ENCODE measurements around the gene WDR49. TPM values are rescaled to one million over a fixed set of nuclear protein-coding genes. Genes with fewer than 3 reads are reported as not detected.

Gene WDR49
- total RNA-seq, 1 experiment from 2014 or later: 0.34 TPM

DNA sequence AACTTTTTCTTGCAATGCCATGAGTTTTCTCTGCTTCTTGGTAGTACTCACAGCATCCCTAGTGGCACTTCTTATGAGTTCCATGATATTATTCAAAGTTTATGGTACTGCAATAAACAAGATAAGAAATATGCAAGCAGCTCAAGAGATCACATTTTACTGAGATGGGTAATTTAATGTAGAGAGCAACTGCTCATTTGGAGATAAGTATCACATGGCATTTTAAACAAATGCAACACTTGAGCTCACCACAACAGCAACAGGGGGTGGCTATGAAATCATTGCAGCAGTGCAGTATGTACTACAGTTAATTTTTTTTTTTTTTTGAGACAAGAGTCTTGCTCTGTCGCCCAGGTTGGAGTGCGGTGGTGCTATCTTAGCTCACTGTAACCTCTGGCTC lies 85.1 kb downstream of the WDR49 start:
- DNase-seq (ENCODE audit: low read depth, low spot score) (no peak), ATAC-seq (no peak)
- ChIA-PET RAD21 (ENCODE audit: low non-redundant PET in 1 of 2, low total read pairs in 2 of 2, uncharacterized antibody in 2 of 2, unreplicated experiment in 2 of 2) (no interaction called here), CTCF (no interaction called here), POLR2A (no interaction called here)
- no peaks in the 10 kb centered on the region for H3K4me1 ChIP-seq (ENCODE audit: control insufficient read depth in 1 of 2, insufficient read depth in 2 of 2, low read length in 2 of 2)
- H3K36me3 ChIP-seq (ENCODE audit: control insufficient read depth in 1 of 2, insufficient read depth in 2 of 2, low read length in 2 of 2): no peaks in the 10 kb centered on the region
- H3K9me2 ChIP-seq (ENCODE audit: insufficient read depth): no peaks in the 10 kb centered on the region
- no peaks in the 10 kb centered on the region for H3K79me2 ChIP-seq (ENCODE audit: insufficient read depth, low read length)
- no peaks in the 10 kb centered on the region for H3K9me3 ChIP-seq (ENCODE audit: control insufficient read depth in 1 of 2, insufficient read depth in 1 of 2, low read depth in 1 of 2, low read length in 2 of 2)
- no peak overlapping the region for H3K4me3 ChIP-seq (replicated peaks in 1 of 2; ENCODE audit: low read depth in 1 of 2, low read length in 2 of 2)
- H2AFZ ChIP-seq (ENCODE audit: low read depth, low read length, poor library complexity, severe bottlenecking): no peak overlapping the region
- no TSS peak for BruUV-seq (replicated peaks)
- no peaks in the 10 kb centered on the region for H3K27me3 ChIP-seq (ENCODE audit: insufficient read depth, low read length)
- H4K20me1 ChIP-seq (ENCODE audit: insufficient read depth): no peaks in the 10 kb centered on the region
- no peak overlapping the region for H3K9ac ChIP-seq (ENCODE audit: low read length)
- H3K27ac ChIP-seq (ENCODE audit: low read depth, low read length): no peak overlapping the region
- intact Hi-C loops (cut with micrococcal nuclease): no loop called here
- no peak overlapping the region for H3K4me2 ChIP-seq (ENCODE audit: low read length)
- no peak for TF ChIP-seq YY1 (IDR thresholded peaks at IDR 0.05; ENCODE audit: extremely low read depth, insufficient replicate concordance, low read depth, low read length)
- no peak for TF ChIP-seq POLR2A (IDR thresholded peaks at IDR 0.05; ENCODE audit: borderline replicate concordance, extremely low read depth, insufficient read depth, insufficient read length)
- no peak for TF ChIP-seq FOSL1 (IDR thresholded peaks at IDR 0.05; ENCODE audit: low read depth)
- no peak for TF ChIP-seq EZH2phosphoT487 (IDR thresholded peaks at IDR 0.05; ENCODE audit: borderline replicate concordance)

DNA sequence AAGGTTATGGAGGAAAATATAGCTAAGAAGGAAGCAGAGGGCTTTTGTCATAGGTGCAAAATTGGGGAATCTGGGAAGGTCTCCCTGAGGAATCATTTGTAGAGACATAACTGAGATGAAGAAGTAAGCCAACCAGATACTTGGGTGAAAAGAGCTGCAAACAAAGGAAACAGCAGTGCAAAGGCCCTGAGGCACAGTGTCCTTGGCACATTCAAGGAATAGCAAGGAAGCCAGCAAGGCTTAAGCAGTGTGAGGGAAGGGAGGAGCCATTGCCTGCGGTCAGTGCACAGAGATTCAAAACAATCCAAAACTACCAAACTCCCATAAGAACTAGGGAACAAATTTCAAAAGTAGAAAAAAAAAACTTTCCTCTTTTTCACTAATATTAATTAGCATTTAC lies 88.3 kb downstream of the WDR49 start:
- H2AFZ ChIP-seq (ENCODE audit: low read depth, low read length, poor library complexity, severe bottlenecking): no peak overlapping the region
- DNase-seq (ENCODE audit: low read depth, low spot score) (no peak), ATAC-seq (no peak)
- ChIA-PET CTCF (no interaction called here), RAD21 (ENCODE audit: low non-redundant PET in 1 of 2, low total read pairs in 2 of 2, uncharacterized antibody in 2 of 2, unreplicated experiment in 2 of 2) (no interaction called here), POLR2A (no interaction called here)
- H3K4me3 ChIP-seq (replicated peaks in 1 of 2; ENCODE audit: low read depth in 1 of 2, low read length in 2 of 2): no peak overlapping the region
- no peaks in the 10 kb centered on the region for H3K27me3 ChIP-seq (ENCODE audit: insufficient read depth, low read length)
- H4K20me1 ChIP-seq (ENCODE audit: insufficient read depth): no peaks in the 10 kb centered on the region
- no peak overlapping the region for H3K4me2 ChIP-seq (ENCODE audit: low read length)
- intact Hi-C loops (cut with micrococcal nuclease): no loop called here
- H3K27ac ChIP-seq (ENCODE audit: low read depth, low read length): no peak overlapping the region
- BruUV-seq (replicated peaks): no TSS peak
- no peaks in the 10 kb centered on the region for H3K36me3 ChIP-seq (ENCODE audit: control insufficient read depth in 1 of 2, insufficient read depth in 2 of 2, low read length in 2 of 2)
- H3K79me2 ChIP-seq (ENCODE audit: insufficient read depth, low read length): no peaks in the 10 kb centered on the region
- H3K4me1 ChIP-seq (ENCODE audit: control insufficient read depth in 1 of 2, insufficient read depth in 2 of 2, low read length in 2 of 2): no peaks in the 10 kb centered on the region
- no peaks in the 10 kb centered on the region for H3K9me3 ChIP-seq (ENCODE audit: control insufficient read depth in 1 of 2, insufficient read depth in 1 of 2, low read depth in 1 of 2, low read length in 2 of 2)
- TF ChIP-seq CEBPB (IDR thresholded peaks at IDR 0.05; ENCODE audit: low read depth): no peak
- TF ChIP-seq, protein P1, sequence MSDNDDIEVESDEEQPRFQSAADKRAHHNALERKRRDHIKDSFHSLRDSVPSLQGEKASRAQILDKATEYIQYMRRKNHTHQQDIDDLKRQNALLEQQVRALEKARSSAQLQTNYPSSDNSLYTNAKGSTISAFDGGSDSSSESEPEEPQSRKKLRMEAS (IDR thresholded peaks at IDR 0.05): no peak
- TF ChIP-seq, protein P2, sequence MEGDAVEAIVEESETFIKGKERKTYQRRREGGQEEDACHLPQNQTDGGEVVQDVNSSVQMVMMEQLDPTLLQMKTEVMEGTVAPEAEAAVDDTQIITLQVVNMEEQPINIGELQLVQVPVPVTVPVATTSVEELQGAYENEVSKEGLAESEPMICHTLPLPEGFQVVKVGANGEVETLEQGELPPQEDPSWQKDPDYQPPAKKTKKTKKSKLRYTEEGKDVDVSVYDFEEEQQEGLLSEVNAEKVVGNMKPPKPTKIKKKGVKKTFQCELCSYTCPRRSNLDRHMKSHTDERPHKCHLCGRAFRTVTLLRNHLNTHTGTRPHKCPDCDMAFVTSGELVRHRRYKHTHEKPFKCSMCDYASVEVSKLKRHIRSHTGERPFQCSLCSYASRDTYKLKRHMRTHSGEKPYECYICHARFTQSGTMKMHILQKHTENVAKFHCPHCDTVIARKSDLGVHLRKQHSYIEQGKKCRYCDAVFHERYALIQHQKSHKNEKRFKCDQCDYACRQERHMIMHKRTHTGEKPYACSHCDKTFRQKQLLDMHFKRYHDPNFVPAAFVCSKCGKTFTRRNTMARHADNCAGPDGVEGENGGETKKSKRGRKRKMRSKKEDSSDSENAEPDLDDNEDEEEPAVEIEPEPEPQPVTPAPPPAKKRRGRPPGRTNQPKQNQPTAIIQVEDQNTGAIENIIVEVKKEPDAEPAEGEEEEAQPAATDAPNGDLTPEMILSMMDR (IDR thresholded peaks at IDR 0.05 in 2 of 3, conservative IDR thresholded peaks at IDR 0.05 in 1 of 3; ENCODE audit: borderline replicate concordance in 1 of 3, insufficient read depth in 1 of 3, low read depth in 2 of 3, low read length in 2 of 3): no peak
- TF ChIP-seq SP1 (IDR thresholded peaks at IDR 0.05; ENCODE audit: low read depth): no peak
- no peak for TF ChIP-seq POLR2A (IDR thresholded peaks at IDR 0.05; ENCODE audit: borderline replicate concordance, extremely low read depth, insufficient read depth, insufficient read length)
- no peak for TF ChIP-seq CBX3 (IDR thresholded peaks at IDR 0.05; ENCODE audit: low read depth)
- TF ChIP-seq RAD21 (IDR thresholded peaks at IDR 0.05; ENCODE audit: low read depth): no peak
- TF ChIP-seq, protein P3, sequence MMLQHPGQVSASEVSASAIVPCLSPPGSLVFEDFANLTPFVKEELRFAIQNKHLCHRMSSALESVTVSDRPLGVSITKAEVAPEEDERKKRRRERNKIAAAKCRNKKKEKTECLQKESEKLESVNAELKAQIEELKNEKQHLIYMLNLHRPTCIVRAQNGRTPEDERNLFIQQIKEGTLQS (IDR thresholded peaks at IDR 0.05): no peak
- TF ChIP-seq, protein P4, sequence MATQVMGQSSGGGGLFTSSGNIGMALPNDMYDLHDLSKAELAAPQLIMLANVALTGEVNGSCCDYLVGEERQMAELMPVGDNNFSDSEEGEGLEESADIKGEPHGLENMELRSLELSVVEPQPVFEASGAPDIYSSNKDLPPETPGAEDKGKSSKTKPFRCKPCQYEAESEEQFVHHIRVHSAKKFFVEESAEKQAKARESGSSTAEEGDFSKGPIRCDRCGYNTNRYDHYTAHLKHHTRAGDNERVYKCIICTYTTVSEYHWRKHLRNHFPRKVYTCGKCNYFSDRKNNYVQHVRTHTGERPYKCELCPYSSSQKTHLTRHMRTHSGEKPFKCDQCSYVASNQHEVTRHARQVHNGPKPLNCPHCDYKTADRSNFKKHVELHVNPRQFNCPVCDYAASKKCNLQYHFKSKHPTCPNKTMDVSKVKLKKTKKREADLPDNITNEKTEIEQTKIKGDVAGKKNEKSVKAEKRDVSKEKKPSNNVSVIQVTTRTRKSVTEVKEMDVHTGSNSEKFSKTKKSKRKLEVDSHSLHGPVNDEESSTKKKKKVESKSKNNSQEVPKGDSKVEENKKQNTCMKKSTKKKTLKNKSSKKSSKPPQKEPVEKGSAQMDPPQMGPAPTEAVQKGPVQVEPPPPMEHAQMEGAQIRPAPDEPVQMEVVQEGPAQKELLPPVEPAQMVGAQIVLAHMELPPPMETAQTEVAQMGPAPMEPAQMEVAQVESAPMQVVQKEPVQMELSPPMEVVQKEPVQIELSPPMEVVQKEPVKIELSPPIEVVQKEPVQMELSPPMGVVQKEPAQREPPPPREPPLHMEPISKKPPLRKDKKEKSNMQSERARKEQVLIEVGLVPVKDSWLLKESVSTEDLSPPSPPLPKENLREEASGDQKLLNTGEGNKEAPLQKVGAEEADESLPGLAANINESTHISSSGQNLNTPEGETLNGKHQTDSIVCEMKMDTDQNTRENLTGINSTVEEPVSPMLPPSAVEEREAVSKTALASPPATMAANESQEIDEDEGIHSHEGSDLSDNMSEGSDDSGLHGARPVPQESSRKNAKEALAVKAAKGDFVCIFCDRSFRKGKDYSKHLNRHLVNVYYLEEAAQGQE (IDR thresholded peaks at IDR 0.05; ENCODE audit: low read depth): no peak
- no peak for TF ChIP-seq TCF7L2 (IDR thresholded peaks at IDR 0.05; ENCODE audit: borderline replicate concordance, extremely low read depth, insufficient read depth, insufficient read length)
- TF ChIP-seq ELF1 (IDR thresholded peaks at IDR 0.05; ENCODE audit: borderline replicate concordance, low read depth): no peak
- no peak for TF ChIP-seq SIN3A (IDR thresholded peaks at IDR 0.05; ENCODE audit: low read depth)
- TF ChIP-seq SRF (IDR thresholded peaks at IDR 0.05; ENCODE audit: low read depth): no peak
- H3K9me2 ChIP-seq (ENCODE audit: insufficient read depth): no peaks in the 10 kb centered on the region
- no peak overlapping the region for H3K9ac ChIP-seq (ENCODE audit: low read length)
